ENCODE measurements around the gene ADGRE2. TPM values are rescaled to one million over a fixed set of nuclear protein-coding genes. Genes with fewer than 3 reads are reported as not detected.

Gene ADGRE2
- polyA plus RNA-seq, 2 of the 4 experiments (the other 2 are of a cell fraction): 0.39 to 0.47 TPM

- TF ChIP-seq TP53 (CRISPR knock-in tag; IDR thresholded peaks at IDR 0.05): no peak
- TF ChIP-seq ZC3H11A (IDR thresholded peaks at IDR 0.05): no peak
- TF ChIP-seq HES2 (IDR thresholded peaks at IDR 0.05): no peak
- TF ChIP-seq USF2 (IDR thresholded peaks at IDR 0.05): no peak
- no peak for TF ChIP-seq HDAC2 (IDR thresholded peaks at IDR 0.05)
- no peak for TF ChIP-seq ZNF302 (CRISPR knock-in tag; IDR thresholded peaks at IDR 0.05)
- no peak for TF ChIP-seq ZSCAN20 (CRISPR knock-in tag; IDR thresholded peaks at IDR 0.05)
- no peak for TF ChIP-seq BHLHE40 (IDR thresholded peaks at IDR 0.05; ENCODE audit: low read depth, low read length)
- peak; percentile 47 to 55; a peak in 4 of 5 replicates for TF ChIP-seq RAD21 (conservative IDR thresholded peaks at IDR 0.05 in 1 of 2, IDR thresholded peaks at IDR 0.05 in 1 of 2)
- no peak for TF ChIP-seq ATOH8 (CRISPR knock-in tag; IDR thresholded peaks at IDR 0.05; ENCODE audit: low read depth)
- peak; percentile 46 for TF ChIP-seq CTCF (IDR thresholded peaks at IDR 0.05)
- no peak for TF ChIP-seq NFE2L2 (conservative IDR thresholded peaks at IDR 0.05; ENCODE audit: low read length)
- TF ChIP-seq EP300 (IDR thresholded peaks at IDR 0.05): no peak
- TF ChIP-seq SMC3 (IDR thresholded peaks at IDR 0.05): peak; percentile 37; the same call in 2 of the 3 replicates
Observed at GRCh38 chr19:14686411-14686810, 91.9 kb downstream of the ADGRE2 start (continued).

GRCh38 chr19:14683439-14683838 is 94.9 kb downstream of the ADGRE2 start:
- ChIA-PET CTCF (interaction anchor here (0.6 to 7.5 kb wide), 2 partner anchors 92 to 110 kb away, joined by 3 to 81 read pairs; partner anchors contain the start of gene NDUFB7), POLR2A (no interaction called here)
- no peak for TF ChIP-seq USF2 (IDR thresholded peaks at IDR 0.05)
- TF ChIP-seq RCOR1 (IDR thresholded peaks at IDR 0.05; ENCODE audit: low read depth, low read length): no peak
- TF ChIP-seq CBX8 (IDR thresholded peaks at IDR 0.05): no peak
- TF ChIP-seq CHD2 (IDR thresholded peaks at IDR 0.05; ENCODE audit: low read length, partially characterized antibody): no peak
- no peak for TF ChIP-seq FOSL2 (IDR thresholded peaks at IDR 0.05)
- TF ChIP-seq FOSL2 (CRISPR knock-in tag; IDR thresholded peaks at IDR 0.05): no peak
- no peak for TF ChIP-seq CEBPB (IDR thresholded peaks at IDR 0.05)
- no peak overlapping the region for H3K4me2 ChIP-seq
- no peaks in the 10 kb centered on the region for H3K9me3 ChIP-seq
- FAIRE-seq (no peak), ATAC-seq (no peak), DNase-seq (ENCODE audit: low read depth in 1 of 2, low spot score in 1 of 2) (no peak)
- H3K4me3 ChIP-seq: no peak overlapping the region
- H3K4me1 ChIP-seq: no peaks in the 10 kb centered on the region
- no peak overlapping the region for H3K27ac ChIP-seq
- 0% methylated on average over 3 of the region's 3 CpGs for WGBS (ENCODE audit: missing lambda C conversion rate)

Small RNA genes lying within 50 kb of the gene (small RNA-seq; reads per million reads assigned to genes)
- gene AC005255.1: 0 to 1.7 (median 0) reads per million in 6 experiments

Other genes with a start within 250 kb of the ADGRE2 start
- gene TECR, start 249.0 kb downstream of the ADGRE2 start, polyA plus RNA-seq (2011; rRNA removed): 74.4 and 87.7 TPM in 2 replicates
- 118 to 149 TPM (median 139 TPM) in 3 replicates for gene TECR, start 249.0 kb downstream of the ADGRE2 start, polyA plus RNA-seq (2017; fragmentation: RNase III; extraction: RNeasy Plus Mini Kit Qiagen cat#74134 plus additional on column Dnase treatment)
- 73.7 and 82.3 TPM in 2 replicates for gene NDUFB7, start 206.5 kb downstream of the ADGRE2 start, polyA plus RNA-seq (2011; rRNA removed)
- 158 to 164 TPM (median 161 TPM) in 3 replicates for gene NDUFB7, start 206.5 kb downstream of the ADGRE2 start, polyA plus RNA-seq (2017; fragmentation: RNase III; extraction: RNeasy Plus Mini Kit Qiagen cat#74134 plus additional on column Dnase treatment)
- not detected in 2 replicates for gene CLEC17A, start 195.5 kb downstream of the ADGRE2 start, polyA plus RNA-seq (2011; rRNA removed)
- gene CLEC17A, start 195.5 kb downstream of the ADGRE2 start, polyA plus RNA-seq (2017; fragmentation: RNase III; extraction: RNeasy Plus Mini Kit Qiagen cat#74134 plus additional on column Dnase treatment): not detected in 3 replicates
- gene ADGRE3, start 103.7 kb downstream of the ADGRE2 start, polyA plus RNA-seq (2011; rRNA removed): not detected in 2 replicates
- not detected in 3 replicates for gene ADGRE3, start 103.7 kb downstream of the ADGRE2 start, polyA plus RNA-seq (2017; fragmentation: RNase III; extraction: RNeasy Plus Mini Kit Qiagen cat#74134 plus additional on column Dnase treatment)
- 5.7 and 7.0 TPM in 2 replicates for gene ZNF333, start 88.5 kb downstream of the ADGRE2 start, polyA plus RNA-seq (2011; rRNA removed)
- gene ZNF333, start 88.5 kb downstream of the ADGRE2 start, polyA plus RNA-seq (2017; fragmentation: RNase III; extraction: RNeasy Plus Mini Kit Qiagen cat#74134 plus additional on column Dnase treatment): 2.5 to 3.5 TPM (median 2.8 TPM) in 3 replicates
- not detected in 2 replicates for gene OR7A5, start 56.6 kb upstream of the ADGRE2 start, polyA plus RNA-seq (2011; rRNA removed)
- not detected in 3 replicates for gene OR7A5, start 56.6 kb upstream of the ADGRE2 start, polyA plus RNA-seq (2017; fragmentation: RNase III; extraction: RNeasy Plus Mini Kit Qiagen cat#74134 plus additional on column Dnase treatment)
- gene OR7C1, start 56.6 kb upstream of the ADGRE2 start, polyA plus RNA-seq (2011; rRNA removed): not detected in 2 replicates
- gene OR7C1, start 56.6 kb upstream of the ADGRE2 start, polyA plus RNA-seq (2017; fragmentation: RNase III; extraction: RNeasy Plus Mini Kit Qiagen cat#74134 plus additional on column Dnase treatment): not detected in 3 replicates
- gene OR7A10, start 70.4 kb upstream of the ADGRE2 start, polyA plus RNA-seq (2011; rRNA removed): not detected in 2 replicates
- gene OR7A10, start 70.4 kb upstream of the ADGRE2 start, polyA plus RNA-seq (2017; fragmentation: RNase III; extraction: RNeasy Plus Mini Kit Qiagen cat#74134 plus additional on column Dnase treatment): not detected in 3 replicates
- not detected in 2 replicates for gene OR7A17, start 107.6 kb upstream of the ADGRE2 start, polyA plus RNA-seq (2011; rRNA removed)
- not detected in 3 replicates for gene OR7A17, start 107.6 kb upstream of the ADGRE2 start, polyA plus RNA-seq (2017; fragmentation: RNase III; extraction: RNeasy Plus Mini Kit Qiagen cat#74134 plus additional on column Dnase treatment)
- gene OR7C2, start 162.9 kb upstream of the ADGRE2 start, polyA plus RNA-seq (2011; rRNA removed): not detected in 2 replicates
- gene OR7C2, start 162.9 kb upstream of the ADGRE2 start, polyA plus RNA-seq (2017; fragmentation: RNase III; extraction: RNeasy Plus Mini Kit Qiagen cat#74134 plus additional on column Dnase treatment): not detected in 3 replicates
- gene SLC1A6, start 201.3 kb upstream of the ADGRE2 start, polyA plus RNA-seq (2011; rRNA removed): not detected in 2 replicates
- gene SLC1A6, start 201.3 kb upstream of the ADGRE2 start, polyA plus RNA-seq (2017; fragmentation: RNase III; extraction: RNeasy Plus Mini Kit Qiagen cat#74134 plus additional on column Dnase treatment): not detected in 3 replicates